Retinal pigment epithelial cell (primary cell): ENCODE data around the gene OR56B4.
"Not testable (repeated sequence)": the region's sequence is repeated elsewhere in the genome, so short reads cannot be mapped to it uniquely, and the experiment has no call there.

Source experiments
- DNase-seq: peaks from one replicate; pipeline ENCODE4 v3.0.0-alpha.2; 2010; ENCODE audit warnings: low read depth
- H3K4me3 ChIP-seq: 2 replicates; pipeline ENCODE4 v1.5.1; 2011; ENCODE audit warnings: mild to moderate bottlenecking, low read length, control low read depth, moderate library complexity
- TF ChIP-seq, protein P1 (sequence below): conservative IDR thresholded peaks from 2 replicates; pipeline ENCODE4 v1.5.1; 2011; ENCODE audit warnings: low read depth, low read length, control low read depth, inconsistent platforms

Gene OR56B4

GRCh38 chr11:6107384-6107783 lies at the start of gene OR56B4:
TSS of gene OR56B4 (plus strand) at chr11:6107684. CDS start at chr11:6107779, 95 bp downstream.
- not testable (repeated sequence) for DNase-seq, H3K4me3 ChIP-seq

- no peak for DNase-seq
- TF ChIP-seq, protein P1, sequence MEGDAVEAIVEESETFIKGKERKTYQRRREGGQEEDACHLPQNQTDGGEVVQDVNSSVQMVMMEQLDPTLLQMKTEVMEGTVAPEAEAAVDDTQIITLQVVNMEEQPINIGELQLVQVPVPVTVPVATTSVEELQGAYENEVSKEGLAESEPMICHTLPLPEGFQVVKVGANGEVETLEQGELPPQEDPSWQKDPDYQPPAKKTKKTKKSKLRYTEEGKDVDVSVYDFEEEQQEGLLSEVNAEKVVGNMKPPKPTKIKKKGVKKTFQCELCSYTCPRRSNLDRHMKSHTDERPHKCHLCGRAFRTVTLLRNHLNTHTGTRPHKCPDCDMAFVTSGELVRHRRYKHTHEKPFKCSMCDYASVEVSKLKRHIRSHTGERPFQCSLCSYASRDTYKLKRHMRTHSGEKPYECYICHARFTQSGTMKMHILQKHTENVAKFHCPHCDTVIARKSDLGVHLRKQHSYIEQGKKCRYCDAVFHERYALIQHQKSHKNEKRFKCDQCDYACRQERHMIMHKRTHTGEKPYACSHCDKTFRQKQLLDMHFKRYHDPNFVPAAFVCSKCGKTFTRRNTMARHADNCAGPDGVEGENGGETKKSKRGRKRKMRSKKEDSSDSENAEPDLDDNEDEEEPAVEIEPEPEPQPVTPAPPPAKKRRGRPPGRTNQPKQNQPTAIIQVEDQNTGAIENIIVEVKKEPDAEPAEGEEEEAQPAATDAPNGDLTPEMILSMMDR = no peak
- H3K4me3 ChIP-seq = no peak overlapping the region
Measured at GRCh38 chr11:6061475-6061874, 46.0 kb upstream of the OR56B4 start.

- DNase-seq = no peak
- no peak overlapping the region for H3K4me3 ChIP-seq
- TF ChIP-seq, protein P1 = no peak
Measured at GRCh38 chr11:6062691-6063358, 44.7 kb upstream of the OR56B4 start.

DNA sequence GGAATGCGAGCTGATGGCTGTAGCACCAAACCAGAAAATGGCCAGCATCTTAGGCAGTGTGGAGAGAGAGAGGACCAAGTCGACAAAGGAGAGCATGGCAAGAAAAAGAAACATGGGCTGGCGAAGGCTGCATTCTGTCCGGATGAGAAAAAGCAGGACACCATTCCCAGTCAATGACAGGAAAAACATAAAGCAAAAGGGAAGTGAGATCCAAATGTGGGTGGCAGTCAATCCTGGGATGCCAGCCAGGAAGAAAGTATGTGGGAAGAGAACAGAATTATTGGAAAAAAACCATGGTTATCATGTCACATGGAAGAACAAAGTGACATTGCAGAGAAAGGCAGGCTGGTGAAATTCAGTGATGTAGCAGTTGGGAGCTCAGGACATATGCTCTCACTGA lies 40.0 kb upstream of the OR56B4 start:
- H3K4me3 ChIP-seq = no peak overlapping the region
- TF ChIP-seq, protein P1 = no peak
- no peak for DNase-seq

- not testable (repeated sequence) for H3K4me3 ChIP-seq, DNase-seq
Measured at GRCh38 chr11:6076443-6076842, 31.0 kb upstream of the OR56B4 start.

GRCh38 chr11:6077723-6078122 lies 29.8 kb upstream of the OR56B4 start:
- H3K4me3 ChIP-seq = no peak overlapping the region
- TF ChIP-seq, protein P1 = no peak
- DNase-seq = no peak

DNA sequence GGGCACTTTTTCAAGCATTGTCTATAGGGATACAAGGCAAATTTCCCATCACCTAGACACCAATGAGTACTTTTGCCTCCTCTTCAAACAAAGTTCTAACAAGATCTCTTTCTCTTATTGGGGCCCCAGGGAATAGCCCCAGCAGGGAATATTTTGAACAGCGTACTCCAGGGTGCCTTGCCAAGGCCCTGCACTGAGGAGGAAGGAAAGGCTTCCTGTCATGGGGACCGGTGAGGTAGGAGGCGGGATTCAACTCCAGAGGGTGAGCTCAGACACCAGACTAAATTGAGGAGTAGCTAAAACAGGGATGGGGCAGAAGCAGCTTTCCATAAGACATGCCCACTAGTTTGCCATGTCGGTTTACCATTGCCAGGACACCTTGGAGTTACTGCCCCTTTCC lies 28.0 kb upstream of the OR56B4 start:
- H3K4me3 ChIP-seq = no peak overlapping the region
- TF ChIP-seq, protein P1 = no peak
- no peak for DNase-seq

GRCh38 chr11:6083129-6083528 lies 24.4 kb upstream of the OR56B4 start:
- DNase-seq = no peak
- TF ChIP-seq, protein P1 = no peak
- no peak overlapping the region for H3K4me3 ChIP-seq
